ENCODE data around the gene PIEZO1.

The PIEZO1 gene

GRCh38 chr16:88816736-88817535, 31.9 kb upstream of the PIEZO1 start:
- DNase-seq (ENCODE audit: low spot score), result no peak

GRCh38 chr16:88815901-88816589, 31.0 kb upstream of the PIEZO1 start:
- peak; percentile 63 for DNase-seq (ENCODE audit: low spot score)

- no peak for DNase-seq (ENCODE audit: low spot score)
Observed at GRCh38 chr16:88815227-88815626, 30.2 kb upstream of the PIEZO1 start.

- no peak for DNase-seq (ENCODE audit: low spot score)
Observed at GRCh38 chr16:88814144-88814502, 29.1 kb upstream of the PIEZO1 start.

GRCh38 chr16:88813269-88814143, 28.5 kb upstream of the PIEZO1 start:
- DNase-seq (ENCODE audit: low spot score), result no peak

GRCh38 chr16:88812513-88813268, 27.7 kb upstream of the PIEZO1 start:
- no peak for DNase-seq (ENCODE audit: low spot score)

- DNase-seq (ENCODE audit: low spot score), result peak; percentile 89
Observed at GRCh38 chr16:88811769-88812512, 26.9 kb upstream of the PIEZO1 start, which contains the start of gene APRT. TSS of gene APRT (minus strand) at chr16:88811928. CDS start at chr16:88811899, 29 bp downstream.

GRCh38 chr16:88810912-88811768, 26.1 kb upstream of the PIEZO1 start:
- DNase-seq (ENCODE audit: low spot score), result peak; percentile 87

GRCh38 chr16:88810166-88810911, 25.3 kb upstream of the PIEZO1 start:
- DNase-seq (ENCODE audit: low spot score), result peak; percentile 53

GRCh38 chr16:88809676-88810165, 24.7 kb upstream of the PIEZO1 start:
- no peak for DNase-seq (ENCODE audit: low spot score)

- DNase-seq (ENCODE audit: low spot score), result no peak
Observed at GRCh38 chr16:88809068-88809675, 24.2 kb upstream of the PIEZO1 start.

- no peak for DNase-seq (ENCODE audit: low spot score)
Observed at GRCh38 chr16:88807626-88808453, 22.8 kb upstream of the PIEZO1 start.

- DNase-seq (ENCODE audit: low spot score), result no peak
Observed at GRCh38 chr16:88807142-88807625, 22.2 kb upstream of the PIEZO1 start.

GRCh38 chr16:88806491-88807111, 21.6 kb upstream of the PIEZO1 start:
- no peak for DNase-seq (ENCODE audit: low spot score)

- no peak for DNase-seq (ENCODE audit: low spot score)
Observed at GRCh38 chr16:88805887-88806393, 20.9 kb upstream of the PIEZO1 start.

- no peak for DNase-seq (ENCODE audit: low spot score)
Observed at GRCh38 chr16:88805340-88805715, 20.3 kb upstream of the PIEZO1 start.

Data from SK-N-DZ (cell line).